GM12801 (cell line): ENCODE results near the gene SPATA12.

Experiments
- TF ChIP-seq, protein P1 (sequence below): IDR thresholded peaks from one replicate; pipeline ENCODE4 v1.5.1; 2011; ENCODE audit warnings: control low read depth; ENCODE audit not compliant: insufficient read length; ENCODE audit errors: extremely low read depth

SPATA12 gene

DNA sequence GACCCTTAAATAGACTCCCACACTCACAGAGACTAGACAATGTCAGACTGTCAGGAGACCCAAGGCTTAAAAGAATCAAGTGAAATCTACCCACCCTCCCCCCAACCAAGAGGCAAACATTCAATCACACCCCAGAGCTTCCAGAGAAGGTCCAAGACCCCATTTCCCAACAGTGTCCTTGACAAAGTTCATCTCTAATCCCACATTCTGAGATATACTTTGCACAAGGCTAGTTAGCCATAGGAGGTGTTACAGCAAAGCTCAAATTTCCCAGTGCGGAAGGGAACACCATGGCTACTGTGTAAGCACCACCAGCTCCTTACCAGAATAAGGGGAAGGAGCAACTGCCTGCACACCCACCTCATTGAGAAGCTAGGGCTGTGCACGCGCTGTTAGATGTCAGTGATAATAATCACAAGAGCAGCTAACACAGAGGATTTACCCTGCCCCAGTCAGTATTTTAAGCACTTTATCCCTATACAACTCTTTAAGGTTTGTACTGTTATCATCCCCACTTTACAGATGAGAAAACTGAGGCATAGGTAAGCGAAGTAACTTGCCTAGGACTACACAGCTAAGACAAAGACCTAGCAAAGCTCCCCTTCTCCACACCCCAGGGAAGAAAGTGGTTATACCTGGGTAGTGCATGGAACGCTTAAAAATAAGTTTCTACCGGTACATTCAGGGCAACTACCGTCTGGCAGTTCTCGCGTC is 17.3 kb downstream of the SPATA12 start:
- TF ChIP-seq, protein P1, sequence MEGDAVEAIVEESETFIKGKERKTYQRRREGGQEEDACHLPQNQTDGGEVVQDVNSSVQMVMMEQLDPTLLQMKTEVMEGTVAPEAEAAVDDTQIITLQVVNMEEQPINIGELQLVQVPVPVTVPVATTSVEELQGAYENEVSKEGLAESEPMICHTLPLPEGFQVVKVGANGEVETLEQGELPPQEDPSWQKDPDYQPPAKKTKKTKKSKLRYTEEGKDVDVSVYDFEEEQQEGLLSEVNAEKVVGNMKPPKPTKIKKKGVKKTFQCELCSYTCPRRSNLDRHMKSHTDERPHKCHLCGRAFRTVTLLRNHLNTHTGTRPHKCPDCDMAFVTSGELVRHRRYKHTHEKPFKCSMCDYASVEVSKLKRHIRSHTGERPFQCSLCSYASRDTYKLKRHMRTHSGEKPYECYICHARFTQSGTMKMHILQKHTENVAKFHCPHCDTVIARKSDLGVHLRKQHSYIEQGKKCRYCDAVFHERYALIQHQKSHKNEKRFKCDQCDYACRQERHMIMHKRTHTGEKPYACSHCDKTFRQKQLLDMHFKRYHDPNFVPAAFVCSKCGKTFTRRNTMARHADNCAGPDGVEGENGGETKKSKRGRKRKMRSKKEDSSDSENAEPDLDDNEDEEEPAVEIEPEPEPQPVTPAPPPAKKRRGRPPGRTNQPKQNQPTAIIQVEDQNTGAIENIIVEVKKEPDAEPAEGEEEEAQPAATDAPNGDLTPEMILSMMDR, result no peak

DNA sequence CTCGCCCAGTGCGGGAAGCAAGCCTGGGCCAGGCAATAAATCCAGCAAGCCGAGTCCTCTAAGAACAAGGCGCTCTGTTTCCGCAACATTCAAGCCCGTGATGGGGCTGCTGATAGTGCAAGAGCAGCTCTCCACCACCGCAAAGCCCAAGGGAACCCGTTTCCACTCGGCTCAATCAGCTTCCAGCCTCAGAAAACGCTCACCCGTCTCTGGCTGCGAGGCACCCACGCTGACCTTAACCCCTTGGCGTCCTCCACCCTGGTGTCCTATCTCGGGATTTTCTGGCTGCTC is 17.8 kb downstream of the SPATA12 start:
- TF ChIP-seq, protein P1, result no peak

DNA sequence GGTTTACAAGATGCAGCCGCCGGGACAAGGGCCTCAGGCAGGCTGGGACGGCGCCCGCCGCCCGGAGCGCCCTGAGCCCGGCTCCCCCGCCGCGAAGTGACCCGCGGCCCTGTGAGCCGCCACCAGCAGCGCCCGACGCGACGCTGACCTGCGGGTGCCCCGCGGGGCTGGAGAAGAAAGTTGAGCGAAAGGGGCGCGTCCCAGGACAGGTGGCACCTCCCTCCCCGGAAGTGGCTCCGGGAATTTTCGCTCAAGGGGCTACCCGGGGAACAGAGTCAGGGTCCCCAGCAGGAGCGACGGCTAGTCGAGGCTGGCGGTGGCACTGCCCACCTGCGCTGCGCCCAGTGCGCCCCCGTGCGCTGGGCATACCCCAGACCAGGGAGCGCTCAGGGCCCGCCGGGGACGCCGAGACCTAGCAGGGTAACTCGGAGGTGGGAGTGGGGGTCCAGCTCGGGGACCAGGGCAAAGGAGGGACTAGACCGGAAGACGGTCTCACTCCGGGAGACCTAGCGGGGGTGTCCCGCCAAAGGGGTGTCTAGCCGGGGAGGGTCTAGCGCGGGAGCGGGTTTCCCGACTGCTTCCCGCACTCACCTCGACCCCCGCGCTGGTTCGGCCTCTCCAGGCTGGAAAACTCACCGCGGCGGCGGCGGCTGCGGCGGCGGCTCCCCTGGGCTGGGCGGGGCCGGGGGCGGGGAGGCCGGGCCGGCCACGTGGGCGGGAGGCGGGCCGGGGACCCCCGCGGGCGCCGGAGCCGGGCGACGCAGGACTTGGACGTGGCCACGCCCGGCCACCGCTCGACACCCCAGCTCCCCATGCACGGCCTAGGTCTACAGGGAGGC is 18.4 kb downstream of the SPATA12 start:
- TF ChIP-seq, protein P1, result no peak

DNA sequence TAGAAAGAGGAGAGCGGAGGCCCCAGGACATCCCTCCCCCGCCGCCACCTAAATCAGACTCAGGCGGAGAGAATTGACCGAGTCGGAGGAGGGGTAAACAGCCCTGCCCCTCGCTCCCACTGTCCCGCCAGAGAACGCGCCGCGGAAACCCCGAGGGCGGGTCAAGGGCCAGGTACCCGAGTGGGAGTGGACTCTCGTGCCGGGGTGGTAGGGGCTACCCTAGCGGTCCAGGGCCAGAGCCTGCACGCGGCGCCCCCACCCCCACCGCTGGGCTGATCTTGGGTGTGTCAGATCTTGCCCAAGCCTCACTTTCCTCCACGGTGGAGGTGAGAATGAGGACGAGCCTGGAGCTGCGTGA is 19.0 kb downstream of the SPATA12 start:
- TF ChIP-seq, protein P1, result no peak

DNA sequence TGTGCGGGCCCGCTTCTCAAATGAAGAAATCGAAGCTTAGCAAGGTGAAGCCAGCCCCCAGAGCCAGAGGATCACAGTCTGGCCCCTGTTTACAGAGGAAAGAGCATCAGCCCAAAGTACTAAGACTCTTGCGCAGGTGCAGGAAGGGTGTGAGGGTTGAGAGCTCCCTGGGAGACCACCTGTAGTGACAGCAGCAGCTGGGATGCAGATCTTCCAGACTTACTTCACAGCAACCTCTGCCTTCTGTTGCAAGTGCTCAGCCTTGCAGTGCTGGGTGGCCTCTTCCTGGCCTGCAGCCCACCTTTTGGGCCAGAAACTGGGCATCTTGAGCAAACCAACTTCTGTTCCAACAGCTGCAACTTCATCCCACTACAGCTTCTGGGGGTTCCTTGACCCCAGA is 19.7 kb downstream of the SPATA12 start:
- TF ChIP-seq, protein P1, result no peak

DNA sequence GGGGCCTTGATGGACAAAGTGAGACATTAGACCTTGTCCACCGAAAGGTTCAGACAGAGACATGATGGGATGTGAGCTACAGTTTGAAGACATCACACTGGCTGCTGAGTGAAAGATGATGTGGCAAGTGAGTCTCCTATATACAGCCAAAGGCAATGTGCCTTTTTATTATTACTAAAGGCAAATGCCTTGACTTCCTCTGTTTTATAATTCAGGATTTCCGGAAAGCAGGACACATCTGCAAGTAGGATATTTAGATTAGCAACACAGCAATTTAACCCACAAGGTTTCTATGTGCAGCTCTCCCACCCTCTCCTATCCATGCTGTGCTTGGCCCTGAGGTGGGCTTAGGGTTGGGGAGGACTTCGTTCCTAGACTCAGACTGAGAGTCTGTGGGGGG is 20.7 kb downstream of the SPATA12 start:
- TF ChIP-seq, protein P1, result no peak

DNA sequence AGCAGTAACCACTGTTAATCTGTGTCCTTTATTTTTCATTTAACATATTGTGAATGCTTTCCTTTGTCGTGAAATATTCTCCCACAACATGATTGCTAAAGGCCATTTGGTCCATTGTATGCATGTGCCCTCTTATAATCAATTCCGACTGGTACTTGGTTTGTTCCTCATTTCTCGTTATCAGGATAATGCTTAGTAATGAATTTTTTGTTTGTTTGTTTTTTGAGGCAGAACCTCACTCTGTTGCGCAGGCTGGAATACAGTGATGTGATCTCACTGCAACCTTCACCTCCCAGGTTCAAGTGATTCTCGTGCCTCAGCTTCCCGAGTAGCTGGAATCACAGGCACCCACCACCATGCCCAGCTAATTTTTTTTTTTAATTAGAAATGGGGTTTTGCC is 22.0 kb downstream of the SPATA12 start:
- TF ChIP-seq, protein P1, result no peak
